Measurements from ENCODE around the gene SDF2L1. TPM values are rescaled to one million over a fixed set of nuclear protein-coding genes. Genes with fewer than 3 reads are reported as not detected.

Gene SDF2L1
- total RNA-seq, 2 experiments from 2014 or later, result 60.5 to 66.8 TPM

DNA sequence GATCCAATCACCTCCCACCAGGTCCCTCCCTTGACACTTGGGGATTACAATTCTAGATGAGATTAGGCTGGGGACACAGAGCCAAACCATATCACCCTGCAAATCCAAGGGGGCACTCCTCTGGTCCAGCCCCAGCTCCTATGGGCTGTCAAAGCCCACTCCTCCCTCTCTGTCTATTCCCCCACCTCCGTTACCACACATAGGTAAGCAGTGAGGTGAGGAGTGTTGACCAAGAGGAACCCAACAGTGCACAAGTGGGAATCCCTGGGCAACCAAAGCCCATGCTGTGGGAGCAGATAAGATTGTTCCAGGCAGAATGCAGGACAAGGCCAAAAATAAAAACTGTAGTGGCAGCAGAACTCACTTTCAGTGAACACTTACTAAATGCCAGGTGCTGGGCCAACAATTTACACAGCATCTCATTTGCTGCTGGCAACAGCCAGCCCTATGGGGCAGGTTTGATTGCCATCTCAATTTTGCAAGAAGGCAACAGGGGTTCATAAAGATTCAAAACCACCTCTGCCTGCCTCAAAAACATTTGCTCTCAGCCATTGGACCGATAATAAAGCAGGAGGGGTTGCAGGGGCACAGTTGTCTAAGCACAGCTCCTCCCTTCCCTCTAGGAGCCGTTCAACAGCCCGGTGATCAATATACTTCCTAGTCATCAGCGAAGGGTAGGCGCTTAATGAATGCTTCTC, 8.9 kb downstream of the SDF2L1 start:
- no peaks in the 10 kb centered on the region for H3K9me2 ChIP-seq (ENCODE audit: insufficient read depth, low read length)
- H3K9me3 ChIP-seq (ENCODE audit: low read length), result no peaks in the 10 kb centered on the region
- H3K79me2 ChIP-seq (ENCODE audit: insufficient read depth, low read depth, low read length), result no peaks in the 10 kb centered on the region
- peak overlapping the region; percentile 97 for H2AFZ ChIP-seq (ENCODE audit: low read length)
- no TSS peak for BruUV-seq (replicated peaks)
- TF ChIP-seq, protein P1, sequence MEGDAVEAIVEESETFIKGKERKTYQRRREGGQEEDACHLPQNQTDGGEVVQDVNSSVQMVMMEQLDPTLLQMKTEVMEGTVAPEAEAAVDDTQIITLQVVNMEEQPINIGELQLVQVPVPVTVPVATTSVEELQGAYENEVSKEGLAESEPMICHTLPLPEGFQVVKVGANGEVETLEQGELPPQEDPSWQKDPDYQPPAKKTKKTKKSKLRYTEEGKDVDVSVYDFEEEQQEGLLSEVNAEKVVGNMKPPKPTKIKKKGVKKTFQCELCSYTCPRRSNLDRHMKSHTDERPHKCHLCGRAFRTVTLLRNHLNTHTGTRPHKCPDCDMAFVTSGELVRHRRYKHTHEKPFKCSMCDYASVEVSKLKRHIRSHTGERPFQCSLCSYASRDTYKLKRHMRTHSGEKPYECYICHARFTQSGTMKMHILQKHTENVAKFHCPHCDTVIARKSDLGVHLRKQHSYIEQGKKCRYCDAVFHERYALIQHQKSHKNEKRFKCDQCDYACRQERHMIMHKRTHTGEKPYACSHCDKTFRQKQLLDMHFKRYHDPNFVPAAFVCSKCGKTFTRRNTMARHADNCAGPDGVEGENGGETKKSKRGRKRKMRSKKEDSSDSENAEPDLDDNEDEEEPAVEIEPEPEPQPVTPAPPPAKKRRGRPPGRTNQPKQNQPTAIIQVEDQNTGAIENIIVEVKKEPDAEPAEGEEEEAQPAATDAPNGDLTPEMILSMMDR (conservative IDR thresholded peaks at IDR 0.05; ENCODE audit: low read length), result no peak
- TF ChIP-seq EZH2phosphoT487 (IDR thresholded peaks at IDR 0.05; ENCODE audit: borderline replicate concordance, low read depth, low read length), result no peak
- peak overlapping the region; percentile 76 for H3K4me3 ChIP-seq (ENCODE audit: low read depth, low read length, poor library complexity, severe bottlenecking)
- CTCF ChIA-PET (ENCODE audit: unreplicated experiment), result no interaction called here
- peaks cover 32% of the 10 kb centered on the region for H3K4me1 ChIP-seq (ENCODE audit: insufficient read depth, low read length, poor library complexity, severe bottlenecking)
- DNase-seq (ENCODE audit: low spot score), result no peak
- peak overlapping the region; percentile 68 for H3K27ac ChIP-seq (ENCODE audit: low read depth, low read length, poor library complexity, severe bottlenecking)
- H4K20me1 ChIP-seq (ENCODE audit: insufficient read depth, low read length), result no peaks in the 10 kb centered on the region
- H3K4me2 ChIP-seq (ENCODE audit: low read length), result peak overlapping the region; percentile 97
- intact Hi-C loops (cut with micrococcal nuclease; ENCODE audit: unreplicated experiment), result no loop called here
- H3K36me3 ChIP-seq (ENCODE audit: insufficient read depth, low read length), result peaks cover 42% of the 10 kb centered on the region
- POLR2A ChIA-PET, result interaction anchor here (2.5 kb wide), 1 partner anchor 9 kb away, joined by 7 read pairs; the partner anchor contains the start of gene SDF2L1

DNA sequence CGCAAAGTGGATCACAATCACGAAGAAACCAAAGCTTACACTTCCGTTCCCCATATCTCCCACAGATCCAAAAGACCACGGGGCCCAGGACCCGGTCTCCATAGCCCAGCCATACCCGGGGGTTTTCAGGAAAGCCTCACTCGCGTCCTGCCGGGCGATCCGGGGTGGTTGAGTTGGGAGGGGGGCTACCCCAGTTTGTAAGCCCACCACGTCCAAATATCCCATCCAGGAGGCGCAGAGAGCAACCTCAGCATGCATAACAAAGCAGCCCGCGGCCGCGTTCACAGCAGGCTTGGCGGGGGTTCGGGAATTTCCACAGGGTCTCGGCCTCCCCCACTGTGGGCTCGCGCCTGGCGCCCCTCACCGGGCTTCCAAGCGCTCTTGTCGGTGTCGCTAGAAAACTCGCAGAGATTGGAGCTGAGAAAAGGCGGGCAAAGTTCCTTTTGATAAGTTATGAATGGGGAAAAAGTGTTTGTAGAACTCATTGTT, 9.5 kb downstream of the SDF2L1 start:
- intact Hi-C loops (cut with micrococcal nuclease; ENCODE audit: unreplicated experiment), result no loop called here

More for the DNA sequence above, 9.5 kb downstream of the SDF2L1 start:
- Histone ChIP-seq H3K9me3 (ENCODE audit: low read length) (no peaks in the 10 kb centered on the region), H3K4me3 (ENCODE audit: low read depth, low read length, poor library complexity, severe bottlenecking) (peak overlapping the region; percentile 76), H3K4me1 (ENCODE audit: insufficient read depth, low read length, poor library complexity, severe bottlenecking) (peaks cover 28% of the 10 kb centered on the region), H3K36me3 (ENCODE audit: insufficient read depth, low read length) (peaks cover 37% of the 10 kb centered on the region), H3K9me2 (ENCODE audit: insufficient read depth, low read length) (no peaks in the 10 kb centered on the region), H2AFZ (ENCODE audit: low read length) (peak overlapping the region; percentile 97), H4K20me1 (ENCODE audit: insufficient read depth, low read length) (no peaks in the 10 kb centered on the region), H3K27ac (ENCODE audit: low read depth, low read length, poor library complexity, severe bottlenecking) (peak overlapping the region; percentile 68), H3K79me2 (ENCODE audit: insufficient read depth, low read depth, low read length) (no peaks in the 10 kb centered on the region), H3K4me2 (ENCODE audit: low read length) (peak overlapping the region; percentile 97)
- no peak for TF ChIP-seq EZH2phosphoT487 (IDR thresholded peaks at IDR 0.05; ENCODE audit: borderline replicate concordance, low read depth, low read length)
- TF ChIP-seq, protein P1 (conservative IDR thresholded peaks at IDR 0.05; ENCODE audit: low read length), result no peak
- ChIA-PET POLR2A (interaction anchor here (1.3 to 2.5 kb wide), 2 partner anchors 9 to 73 kb away, joined by 3 to 7 read pairs; partner anchors contain the start of gene SDF2L1), CTCF (ENCODE audit: unreplicated experiment) (interaction anchor here (0.6 kb wide), 1 partner anchor 381 kb away, joined by 3 read pairs; no protein-coding TSS in a partner anchor)
- DNase-seq (ENCODE audit: low spot score), result no peak
- no TSS peak for BruUV-seq (replicated peaks)
